Upper lobe of right lung (tissue), 1 donor: Measurements from ENCODE around the gene PTPRG. TPM values are rescaled to one million over a fixed set of nuclear protein-coding genes. Genes with fewer than 3 reads are reported as not detected.
A peak's percentile ranks its signal among the peaks of the same experiment; 100 is the strongest.

Experiments used
- ATAC-seq: fragments of 200-7000 bp; cut with Tn5 transposase; one replicate; pipeline ENCODE4 v1.9.1; 2020; ENCODE audit warnings: mild to moderate bottlenecking, moderate library complexity
- DNase-seq: peaks from one replicate; pipeline ENCODE4 v3.0.0-alpha.2; 2020
- H3K27ac ChIP-seq: fragments of 200-600 bp; one replicate; pipeline ENCODE4 v1.8.0; 2022
- H3K27me3 ChIP-seq: fragments of 200-600 bp; one replicate; pipeline ENCODE4 v1.8.0; 2022; ENCODE audit warnings: mild to moderate bottlenecking
- H3K36me3 ChIP-seq: fragments of 200-600 bp; one replicate; pipeline ENCODE4 v1.8.0; 2022
- H3K4me1 ChIP-seq: fragments of 200-600 bp; one replicate; pipeline ENCODE4 v1.8.0; 2022
- H3K4me3 ChIP-seq: fragments of 200-600 bp; one replicate; pipeline ENCODE4 v1.8.0; 2022; ENCODE audit warnings: mild to moderate bottlenecking
- H3K9me3 ChIP-seq: fragments of 200-600 bp; one replicate; pipeline ENCODE4 v1.8.0; 2022
- CTCF ChIP-seq: fragments of 200-600 bp; IDR thresholded peaks from one replicate; pipeline ENCODE4 v1.8.0; 2022; ENCODE audit warnings: antibody characterized with exemption
- intact Hi-C: fragments of 100-400 bp; cut with DNase I; formaldehyde crosslinking; loops from one replicate; pipeline ENCODE4 v1.11.0; 2022
- total RNA-seq: library from RNA; stranded (reverse); fragmentation: NEBNext Ultra II Directional; extraction: Animal tissue kit (Norgen Biotek cat#: 25700); gene quantifications from one replicate; pipeline ENCODE4 v1.2.1, GENCODE V29; 2021
- donor health status: DM: no; HTN: yes; CAD: no; lungs with severe emphysema.

The PTPRG gene
- total RNA-seq, 1 donor from 2014 or later: 86.7 TPM

GRCh38 chr3:61657689-61658088 lies 96.3 kb downstream of the PTPRG start:
- TF ChIP-seq CTCF: no peak
- no peak overlapping the region for H3K27ac ChIP-seq
- no peak for ATAC-seq
- H3K36me3 ChIP-seq: no peaks in the 10 kb centered on the region
- intact Hi-C loops: no loop called here
- H3K27me3 ChIP-seq: no peaks in the 10 kb centered on the region
- no peaks in the 10 kb centered on the region for H3K9me3 ChIP-seq
- H3K4me1 ChIP-seq: no peaks in the 10 kb centered on the region
- no peak for DNase-seq
- no peak overlapping the region for H3K4me3 ChIP-seq

- DNase-seq (no peak), ATAC-seq (no peak)
- peaks cover 3% of the 10 kb centered on the region for H3K4me1 ChIP-seq
- H3K36me3 ChIP-seq: no peaks in the 10 kb centered on the region
- no peak overlapping the region for H3K4me3 ChIP-seq
- TF ChIP-seq CTCF: no peak
- intact Hi-C loops: no loop called here
- no peaks in the 10 kb centered on the region for H3K9me3 ChIP-seq
- H3K27me3 ChIP-seq: no peaks in the 10 kb centered on the region
- no peak overlapping the region for H3K27ac ChIP-seq
Observed at GRCh38 chr3:61662861-61663260, 101.5 kb downstream of the PTPRG start.

- no peak for ATAC-seq
- intact Hi-C loops: no loop called here
- TF ChIP-seq CTCF: no peak
- H3K27me3 ChIP-seq: no peaks in the 10 kb centered on the region
- H3K4me3 ChIP-seq: no peak overlapping the region
- H3K9me3 ChIP-seq: no peaks in the 10 kb centered on the region
- H3K4me1 ChIP-seq: peaks cover 3% of the 10 kb centered on the region
- H3K36me3 ChIP-seq: no peaks in the 10 kb centered on the region
- H3K27ac ChIP-seq: no peak overlapping the region
- DNase-seq: no peak
Observed at GRCh38 chr3:61663356-61664104, 102.2 kb downstream of the PTPRG start.

GRCh38 chr3:61664105-61664482 lies 102.7 kb downstream of the PTPRG start:
- Histone ChIP-seq H3K27me3 (no peaks in the 10 kb centered on the region), H3K27ac (no peak overlapping the region), H3K4me3 (no peak overlapping the region), H3K36me3 (no peaks in the 10 kb centered on the region), H3K9me3 (no peaks in the 10 kb centered on the region), H3K4me1 (peaks cover 3% of the 10 kb centered on the region)
- no peak for TF ChIP-seq CTCF
- intact Hi-C loops: no loop called here
- DNase-seq: no peak
- ATAC-seq: peak; percentile 52

GRCh38 chr3:61665121-61665520 lies 103.8 kb downstream of the PTPRG start:
- Histone ChIP-seq H3K27me3 (no peaks in the 10 kb centered on the region), H3K36me3 (no peaks in the 10 kb centered on the region), H3K4me3 (no peak overlapping the region), H3K4me1 (peaks cover 3% of the 10 kb centered on the region), H3K27ac (no peak overlapping the region), H3K9me3 (no peaks in the 10 kb centered on the region)
- ATAC-seq: no peak
- DNase-seq: no peak
- no peak for TF ChIP-seq CTCF
- intact Hi-C loops: no loop called here

GRCh38 chr3:61665987-61666386 lies 104.6 kb downstream of the PTPRG start:
- Histone ChIP-seq H3K4me1 (peaks cover 3% of the 10 kb centered on the region), H3K9me3 (no peaks in the 10 kb centered on the region), H3K4me3 (no peak overlapping the region), H3K36me3 (no peaks in the 10 kb centered on the region), H3K27me3 (no peaks in the 10 kb centered on the region), H3K27ac (no peak overlapping the region)
- ATAC-seq (no peak), DNase-seq (no peak)
- intact Hi-C loops: no loop called here
- no peak for TF ChIP-seq CTCF
